Spinal cord (tissue), 10 donors: Measurements from ENCODE around the gene PRDM2. TPM values are rescaled to one million over a fixed set of nuclear protein-coding genes. Genes with fewer than 3 reads are reported as not detected.

Source experiments
- DNase-seq, 6 donors: peaks; one replicate each; pipeline versions ENCODE4 v3.0.0 to v3.0.0-alpha.2; 2013 to 2015; ENCODE audit warnings: low spot score in 6 of 6, low read depth in 4 of 6
- H3K27ac ChIP-seq: one replicate; pipeline ENCODE4 v1.5.1; 2013; ENCODE audit warnings: low read depth, low read length, control low read depth
- H3K27me3 ChIP-seq: one replicate; pipeline ENCODE4 v1.6.1; 2013; ENCODE audit warnings: low read length; ENCODE audit not compliant: control insufficient read depth, insufficient read depth
- H3K36me3 ChIP-seq: one replicate; pipeline ENCODE4 v1.6.1; 2013; ENCODE audit warnings: low read length; ENCODE audit not compliant: control insufficient read depth, insufficient read depth
- H3K4me1 ChIP-seq: one replicate; pipeline ENCODE4 v1.6.1; 2013; ENCODE audit warnings: low read length; ENCODE audit not compliant: control insufficient read depth, insufficient read depth
- H3K4me3 ChIP-seq: one replicate; pipeline ENCODE4 v1.5.1; 2013; ENCODE audit warnings: low read depth, low read length, control low read depth
- H3K9me3 ChIP-seq: one replicate; pipeline ENCODE4 v1.6.1; 2013; ENCODE audit warnings: low read length; ENCODE audit not compliant: control insufficient read depth, insufficient read depth
- WGBS: methylation state at CpG from one replicate; pipeline ENCODE4 v1.1.5; 2013; ENCODE audit warnings: missing lambda C conversion rate; ENCODE audit not compliant: insufficient coverage; 5-methylcytosine and 5-hydroxymethylcytosine counted together
- polyA plus RNA-seq, 2 donors: library from polyadenylated mRNA; unstranded; fragments of 120-200 nt; gene quantifications; one replicate each; pipeline ENCODE4 v1.2.1, GENCODE V29; 2013; ENCODE audit not compliant: insufficient read length in 2 of 2
- total RNA-seq, 2 donors: library from RNA; depleted of rRNA in 1 of 2; stranded (reverse); fragments of 120-200 nt in 1 of 2; fragments of >200 nt in 1 of 2; gene quantifications; one replicate each; pipeline versions ENCODE4 v1.2.3 to v1.2.4, GENCODE V29; 2013 to 2014
- donor health status: healthy.

The PRDM2 gene
- total and polyA plus RNA-seq, 4 donors: 23.1 to 56.3 (median 47.9) TPM

DNA sequence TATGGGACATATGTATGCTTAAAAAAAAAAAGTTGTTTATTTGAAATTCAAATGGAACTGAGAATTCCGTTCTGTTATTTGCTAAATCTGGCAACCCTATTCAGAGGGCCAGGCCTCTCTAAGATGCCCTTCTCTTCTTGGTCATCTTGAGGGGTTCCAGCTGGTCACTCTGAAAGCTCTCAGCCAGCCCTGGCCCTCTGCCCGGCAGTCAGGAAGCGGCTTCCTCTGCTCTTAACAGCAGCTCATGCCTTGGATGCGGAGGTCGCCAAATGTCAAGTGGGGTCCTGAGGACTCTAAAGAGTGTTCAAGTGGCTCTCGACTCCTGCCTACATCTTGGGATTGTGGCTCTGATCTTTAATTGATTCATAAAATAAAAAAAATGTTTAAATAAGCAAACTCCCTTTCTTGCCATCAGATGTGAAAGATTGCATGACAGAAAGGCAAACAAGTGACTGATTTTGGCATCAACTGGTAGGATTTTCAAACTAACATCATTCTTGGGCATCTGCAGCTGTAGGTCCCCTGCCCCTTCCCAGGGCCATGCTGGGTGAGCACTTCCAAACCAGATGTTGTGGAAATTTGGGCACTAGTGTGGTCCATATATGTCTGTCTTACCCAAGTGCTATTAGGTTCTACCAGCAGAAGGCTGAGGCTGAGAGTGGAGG lies 130.8 kb downstream of the PRDM2 start:
- Histone ChIP-seq H3K9me3 (no peaks in the 10 kb centered on the region), H3K4me1 (peaks cover 7% of the 10 kb centered on the region), H3K27ac (no peak overlapping the region), H3K27me3 (no peaks in the 10 kb centered on the region), H3K4me3 (no peak overlapping the region), H3K36me3 (no peaks in the 10 kb centered on the region)
- DNase-seq: peak in 1 of 6 donors; percentile 18
- WGBS: 67% methylated on average over 4 of the region's 6 CpGs

DNA sequence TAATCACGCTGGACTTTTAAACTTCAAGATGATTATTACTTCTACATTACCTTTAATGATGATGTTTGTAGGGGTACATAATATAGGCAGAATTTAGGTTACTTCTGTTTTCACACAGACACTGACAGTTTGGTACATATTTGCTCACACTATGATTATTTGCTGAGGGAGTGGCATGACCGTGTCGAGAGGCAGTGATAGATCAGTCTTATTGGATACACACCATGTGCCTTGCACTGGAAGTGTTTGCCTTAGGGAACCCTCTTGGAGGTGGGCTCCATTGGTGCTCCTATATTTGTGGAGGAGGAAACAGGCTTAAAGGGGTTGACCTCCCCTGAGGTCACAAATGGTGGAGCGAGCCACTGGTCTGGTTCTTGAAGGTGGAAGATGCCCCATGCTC lies 132.1 kb downstream of the PRDM2 start:
- no peak for DNase-seq
- Histone ChIP-seq H3K4me3 (no peak overlapping the region), H3K36me3 (no peaks in the 10 kb centered on the region), H3K27ac (no peak overlapping the region), H3K4me1 (peaks cover 7% of the 10 kb centered on the region), H3K9me3 (no peaks in the 10 kb centered on the region), H3K27me3 (no peaks in the 10 kb centered on the region)
- 100% methylated on average over 1 of the region's 4 CpGs for WGBS

DNA sequence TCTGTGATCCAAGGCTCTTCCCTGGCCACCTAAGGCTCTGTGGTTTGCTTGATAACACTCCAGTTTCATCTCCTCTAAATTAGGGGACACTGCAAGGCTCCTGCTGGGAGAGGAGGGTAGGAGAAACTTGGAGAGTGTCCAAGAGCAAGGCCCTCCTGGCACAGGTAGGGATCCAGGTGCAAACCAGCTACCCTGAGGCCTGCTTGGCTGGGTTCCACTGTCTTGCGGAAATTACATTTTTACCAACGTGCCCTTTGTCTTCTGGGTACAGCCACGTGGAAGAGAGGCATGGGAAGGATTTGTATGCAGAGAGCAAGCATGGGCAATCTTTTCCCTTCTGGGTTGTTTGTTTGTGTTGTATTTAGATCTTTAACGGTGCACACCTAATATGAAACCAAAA lies 132.5 kb downstream of the PRDM2 start:
- Histone ChIP-seq H3K36me3 (no peaks in the 10 kb centered on the region), H3K4me3 (no peak overlapping the region), H3K4me1 (peaks cover 7% of the 10 kb centered on the region), H3K27ac (no peak overlapping the region), H3K9me3 (no peaks in the 10 kb centered on the region), H3K27me3 (no peaks in the 10 kb centered on the region)
- DNase-seq: no peak
- WGBS: 79% methylated on average over 4 of the region's 4 CpGs

DNA sequence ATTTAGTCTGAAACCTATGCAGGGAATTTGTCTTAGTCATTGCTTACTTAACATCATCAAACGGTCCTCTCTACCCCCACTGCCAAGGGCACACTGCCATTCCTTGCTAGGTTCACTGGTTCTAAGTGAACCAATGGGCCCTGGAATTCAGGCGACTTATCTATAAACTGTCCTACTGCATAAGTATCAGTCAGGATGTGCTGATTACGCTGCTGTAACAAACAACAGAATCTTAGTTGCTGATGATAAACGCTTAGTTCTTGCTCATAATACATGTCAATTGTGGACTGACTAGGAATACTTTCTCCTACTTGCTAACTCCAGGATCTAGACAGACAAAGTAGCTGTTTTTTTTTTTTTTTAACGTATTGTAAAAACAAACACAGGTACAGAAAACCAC lies 136.1 kb downstream of the PRDM2 start:
- Histone ChIP-seq H3K4me3 (no peak overlapping the region), H3K4me1 (no peaks in the 10 kb centered on the region), H3K27me3 (no peaks in the 10 kb centered on the region), H3K27ac (no peak overlapping the region), H3K36me3 (no peaks in the 10 kb centered on the region), H3K9me3 (no peaks in the 10 kb centered on the region)
- WGBS: 94% methylated on average over 3 of the region's 5 CpGs
- DNase-seq: no peak

DNA sequence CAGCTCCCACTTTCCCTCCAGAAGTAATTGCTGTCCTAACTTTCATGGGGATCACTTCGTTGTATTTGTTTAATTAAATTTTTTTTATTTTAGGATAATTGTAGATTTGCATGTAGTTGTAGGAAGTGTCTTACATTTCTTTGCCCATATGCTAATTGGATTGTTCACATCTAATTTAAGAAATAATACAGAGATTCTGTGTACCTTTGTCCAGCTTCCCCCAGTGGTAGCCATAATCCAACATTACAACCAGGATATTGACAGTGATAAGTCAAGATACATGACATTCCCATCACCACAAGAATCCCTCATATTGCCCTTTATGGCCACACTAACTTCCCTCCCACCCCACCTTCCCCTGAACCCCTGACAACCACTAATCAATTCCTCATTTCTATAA lies 136.6 kb downstream of the PRDM2 start:
- no CpG with 5 or more reads among the region's 1 CpG for WGBS
- H3K27ac ChIP-seq: no peak overlapping the region
- no peak overlapping the region for H3K4me3 ChIP-seq
- H3K36me3 ChIP-seq: no peaks in the 10 kb centered on the region
- no peaks in the 10 kb centered on the region for H3K9me3 ChIP-seq
- H3K27me3 ChIP-seq: no peaks in the 10 kb centered on the region
- H3K4me1 ChIP-seq: no peaks in the 10 kb centered on the region
- DNase-seq: no peak

DNA sequence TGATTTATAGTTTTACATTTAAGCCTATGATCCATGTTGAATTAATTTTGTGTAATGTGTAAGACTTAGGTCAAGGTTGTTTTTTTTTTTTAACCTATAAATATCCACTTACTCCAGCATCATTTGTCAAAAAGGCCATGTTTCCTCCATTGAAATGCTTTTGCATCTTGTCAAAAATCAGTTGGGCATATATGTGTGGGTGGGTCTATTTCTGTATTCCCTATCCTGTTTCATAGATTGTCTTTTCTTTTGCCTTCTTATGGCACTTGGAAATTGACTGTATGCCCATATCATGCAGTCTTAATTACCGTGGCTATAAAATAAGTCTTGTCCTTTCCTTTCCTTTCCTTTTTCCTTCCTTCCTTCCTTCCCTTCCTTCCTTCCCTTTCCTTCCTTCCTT lies 138.2 kb downstream of the PRDM2 start:
- H3K36me3 ChIP-seq: no peaks in the 10 kb centered on the region
- no peaks in the 10 kb centered on the region for H3K4me1 ChIP-seq
- no peaks in the 10 kb centered on the region for H3K9me3 ChIP-seq
- H3K4me3 ChIP-seq: no peak overlapping the region
- H3K27me3 ChIP-seq: no peaks in the 10 kb centered on the region
- H3K27ac ChIP-seq: no peak overlapping the region
- no peak for DNase-seq
- no CpG with 5 or more reads among the region's 1 CpG for WGBS

DNA sequence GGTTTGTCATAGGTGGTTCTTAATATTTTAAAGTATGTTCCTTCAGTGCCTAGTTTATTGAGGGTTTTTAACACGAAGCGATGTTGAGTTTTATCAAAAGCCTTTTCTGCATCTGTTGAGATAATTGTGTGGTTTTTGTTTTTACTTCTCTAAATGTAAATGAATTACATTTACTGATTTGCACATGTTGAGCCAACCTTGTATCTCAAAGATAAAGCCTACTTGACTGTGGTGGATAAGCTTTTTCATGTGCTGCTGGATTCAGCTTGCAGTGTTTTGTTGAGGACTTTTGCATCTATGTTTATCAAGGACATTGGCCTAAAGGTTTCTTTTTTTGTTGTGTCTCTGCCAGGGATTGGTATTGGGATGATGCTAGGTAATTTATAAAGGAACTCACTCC lies 142.5 kb downstream of the PRDM2 start:
- no peaks in the 10 kb centered on the region for H3K36me3 ChIP-seq
- H3K27me3 ChIP-seq: no peaks in the 10 kb centered on the region
- no peak overlapping the region for H3K27ac ChIP-seq
- H3K4me1 ChIP-seq: no peaks in the 10 kb centered on the region
- WGBS: no CpG with 5 or more reads among the region's 2 CpGs
- no peak for DNase-seq
- no peak overlapping the region for H3K4me3 ChIP-seq
- H3K9me3 ChIP-seq: no peaks in the 10 kb centered on the region

DNA sequence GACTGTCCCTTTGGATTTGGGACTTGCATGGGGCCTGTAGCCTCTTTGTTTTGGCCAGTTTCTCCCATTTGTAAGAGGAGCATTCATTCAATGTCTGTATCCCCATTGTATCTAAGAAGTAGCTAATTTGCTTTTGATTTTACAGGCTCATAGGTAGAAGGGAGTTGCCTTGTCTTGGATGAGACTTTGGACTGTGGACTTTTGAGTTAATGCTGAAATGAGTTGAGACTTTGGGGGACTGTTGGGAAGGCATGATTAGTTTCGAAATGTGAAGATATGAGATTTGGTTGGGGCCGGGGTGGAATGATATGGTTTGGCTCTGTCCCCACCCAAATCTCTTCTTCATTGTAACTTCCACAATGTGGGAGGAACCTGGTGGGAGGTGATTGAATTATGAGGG lies 151.7 kb downstream of the PRDM2 start:
- Histone ChIP-seq H3K9me3 (no peaks in the 10 kb centered on the region), H3K27me3 (no peaks in the 10 kb centered on the region), H3K4me1 (no peaks in the 10 kb centered on the region), H3K4me3 (no peak overlapping the region), H3K36me3 (no peaks in the 10 kb centered on the region), H3K27ac (no peak overlapping the region)
- no CpG with 5 or more reads among the region's 2 CpGs for WGBS
- no peak for DNase-seq

DNA sequence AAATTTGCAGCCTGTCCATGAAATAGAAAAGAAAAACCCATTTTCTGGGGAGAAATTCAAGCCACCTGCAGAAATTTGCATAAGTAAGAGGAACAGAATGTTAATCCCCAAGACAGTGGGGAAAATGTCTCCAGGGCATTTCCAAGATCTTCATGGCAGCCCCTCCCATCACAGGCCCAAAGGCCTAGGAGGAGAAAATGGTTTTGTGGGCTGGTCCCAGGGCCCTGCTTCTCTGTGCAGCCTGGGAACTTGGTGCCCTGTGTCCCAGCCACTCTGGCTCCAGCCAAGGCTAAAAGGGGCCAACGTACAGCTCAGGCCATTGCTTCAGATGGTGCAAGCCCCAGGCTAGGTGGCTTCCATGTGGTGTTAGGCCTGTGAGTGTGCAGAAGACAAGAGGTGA lies 155.6 kb downstream of the PRDM2 start:
- Histone ChIP-seq H3K27ac (no peak overlapping the region), H3K4me1 (no peaks in the 10 kb centered on the region), H3K4me3 (no peak overlapping the region), H3K9me3 (peaks cover 1% of the 10 kb centered on the region), H3K36me3 (no peaks in the 10 kb centered on the region), H3K27me3 (no peaks in the 10 kb centered on the region)
- WGBS: 73% methylated on average over 1 of the region's 1 CpG
- DNase-seq: no peak

DNA sequence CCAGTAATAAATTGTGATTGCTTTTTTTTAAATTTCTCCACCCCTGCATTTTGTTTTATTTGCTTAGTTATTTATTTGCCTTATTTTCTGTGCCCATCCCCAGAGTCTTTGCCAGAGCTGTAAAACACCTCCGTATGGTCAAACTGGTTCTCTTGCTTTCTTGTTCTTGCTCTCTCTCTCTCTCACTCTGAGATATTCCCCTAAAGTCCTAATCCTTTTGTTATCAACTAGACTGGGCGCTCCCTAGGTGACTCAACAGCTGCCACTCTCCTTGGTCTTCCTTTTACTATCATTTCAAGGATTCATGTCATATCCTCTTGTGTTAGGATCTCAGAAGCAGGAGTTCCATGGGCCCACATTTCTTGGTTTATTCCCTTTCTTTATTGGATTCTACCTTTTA lies 160.0 kb downstream of the PRDM2 start:
- Histone ChIP-seq H3K4me1 (no peaks in the 10 kb centered on the region), H3K36me3 (no peaks in the 10 kb centered on the region), H3K27ac (no peak overlapping the region), H3K4me3 (no peak overlapping the region), H3K9me3 (peaks cover 1% of the 10 kb centered on the region), H3K27me3 (no peaks in the 10 kb centered on the region)
- WGBS: 63% methylated on average over 2 of the region's 2 CpGs
- DNase-seq: no peak
